ENCODE data around the gene FCER2. TPM values are rescaled to one million over a fixed set of nuclear protein-coding genes. Genes with fewer than 3 reads are reported as not detected.

Gene FCER2
- total and polyA plus RNA-seq, 9 donors = 0.08 to 1.1 (median 0.38) TPM; not detected in 6

GRCh38 chr19:7639863-7640348 is 62.0 kb downstream of the FCER2 start:
- no peak overlapping the region for H3K27ac ChIP-seq
- no peak for TF ChIP-seq EP300 (IDR thresholded peaks at IDR 0.05)
- no peak for TF ChIP-seq POLR2A (IDR thresholded peaks at IDR 0.05)
- no peak for TF ChIP-seq CTCF (IDR thresholded peaks at IDR 0.05)
- no peaks in the 10 kb centered on the region for H3K27me3 ChIP-seq
- H3K4me3 ChIP-seq = no peak overlapping the region
- WGBS, 3 donors = 93 to 95% (median 94%) methylated on average over 13 of the region's 13 CpGs
- intact Hi-C loops (cut with DNase I) = loop anchor here in 1 of 4 donors (10.0 kb wide), 1 partner anchor 165 kb away; no protein-coding TSS in a partner anchor
- H3K4me1 ChIP-seq (ENCODE audit: insufficient read depth) = no peaks in the 10 kb centered on the region
- no peaks in the 10 kb centered on the region for H3K36me3 ChIP-seq
- DNase-seq = no peak
- H3K9me3 ChIP-seq = no peaks in the 10 kb centered on the region

- H3K27ac ChIP-seq = no peak overlapping the region
- TF ChIP-seq CTCF (IDR thresholded peaks at IDR 0.05) (no peak), EP300 (IDR thresholded peaks at IDR 0.05) (no peak), POLR2A (IDR thresholded peaks at IDR 0.05) (no peak)
- DNase-seq = no peak
- no peaks in the 10 kb centered on the region for H3K27me3 ChIP-seq
- H3K36me3 ChIP-seq = no peaks in the 10 kb centered on the region
- H3K9me3 ChIP-seq = no peaks in the 10 kb centered on the region
- no peaks in the 10 kb centered on the region for H3K4me1 ChIP-seq (ENCODE audit: insufficient read depth)
- WGBS, 3 donors = 35 to 46% (median 46%) methylated on average over 12 of the region's 12 CpGs
- H3K4me3 ChIP-seq = no peak overlapping the region
- intact Hi-C loops (cut with DNase I) = no loop called here
These were observed 63.0 kb downstream of the FCER2 start for GRCh38 chr19:7638802-7639465.

Other genes with a start within 250 kb of the FCER2 start
- gene PEX11G, start 213.1 kb downstream of the FCER2 start, total RNA-seq = 1 to 10 TPM; 2.8 to 5.1 (median 3.7) TPM
- 1 to 10 TPM in 1 of 2 donors, under 1 TPM in 1; 0.40 to 6.0 TPM for gene PEX11G, start 213.1 kb downstream of the FCER2 start, polyA plus RNA-seq
- gene ZNF358, start 186.0 kb downstream of the FCER2 start, total RNA-seq = 100 to 1,000 TPM in 2 of 7 donors, 10 to 100 TPM in 5; 55.0 to 112 (median 88.2) TPM
- 10 to 100 TPM in 1 of 2 donors, 1 to 10 TPM in 1; 9.2 to 91.7 TPM for gene ZNF358, start 186.0 kb downstream of the FCER2 start, polyA plus RNA-seq
- gene MCOLN1, start 179.5 kb downstream of the FCER2 start, total RNA-seq = 10 to 100 TPM in 6 of 7 donors, 1 to 10 TPM in 1; 9.2 to 18.9 (median 13.6) TPM
- 10 to 100 TPM in 1 of 2 donors, 1 to 10 TPM in 1; 6.1 to 20.4 TPM for gene MCOLN1, start 179.5 kb downstream of the FCER2 start, polyA plus RNA-seq
- 10 to 100 TPM; 31.0 to 69.1 (median 60.1) TPM for gene PNPLA6, start 166.4 kb downstream of the FCER2 start, total RNA-seq
- gene PNPLA6, start 166.4 kb downstream of the FCER2 start, polyA plus RNA-seq = 10 to 100 TPM; 19.0 to 30.6 TPM
- gene CAMSAP3, start 106.3 kb downstream of the FCER2 start, total RNA-seq = 1 to 10 TPM in 4 of 7 donors, under 1 TPM in 3; 0.08 to 8.2 (median 1.9) TPM
- gene CAMSAP3, start 106.3 kb downstream of the FCER2 start, polyA plus RNA-seq = 1 to 10 TPM in 1 of 2 donors, under 1 TPM in 1; 0.57 to 1.4 TPM
- gene XAB2, start 72.6 kb downstream of the FCER2 start, total RNA-seq = 10 to 100 TPM; 39.5 to 71.7 (median 50.8) TPM
- gene XAB2, start 72.6 kb downstream of the FCER2 start, polyA plus RNA-seq = 10 to 100 TPM in 1 of 2 donors, 1 to 10 TPM in 1; 4.2 to 63.0 TPM
- gene PET100, start 72.3 kb downstream of the FCER2 start, total RNA-seq = 10 to 100 TPM; 11.9 to 77.8 (median 58.3) TPM
- 10 to 100 TPM; 44.6 to 53.7 TPM for gene PET100, start 72.3 kb downstream of the FCER2 start, polyA plus RNA-seq
- gene PCP2, start 68.4 kb downstream of the FCER2 start, total RNA-seq = under 1 TPM in 2 of 7 donors, not detected in 5; 0.38 to 0.50 TPM
- under 1 TPM in 1 of 2 donors, not detected in 1; 0.40 TPM for gene PCP2, start 68.4 kb downstream of the FCER2 start, polyA plus RNA-seq
- gene STXBP2, start 65.0 kb downstream of the FCER2 start, total RNA-seq = 10 to 100 TPM in 4 of 7 donors, 1 to 10 TPM in 3; 4.9 to 35.6 (median 11.4) TPM
- gene STXBP2, start 65.0 kb downstream of the FCER2 start, polyA plus RNA-seq = 10 to 100 TPM in 1 of 2 donors, 1 to 10 TPM in 1; 8.2 to 25.0 TPM
- under 1 TPM in 1 of 7 donors, not detected in 6; 0.52 TPM for gene RETN, start 33.1 kb downstream of the FCER2 start, total RNA-seq
- gene RETN, start 33.1 kb downstream of the FCER2 start, polyA plus RNA-seq = under 1 TPM; 0.46 to 0.48 TPM
- gene MCEMP1, start 25.0 kb downstream of the FCER2 start, total RNA-seq = under 1 TPM in 3 of 7 donors, not detected in 4; 0.23 to 0.83 (median 0.27) TPM
- under 1 TPM in 1 of 2 donors, not detected in 1; 0.06 TPM for gene MCEMP1, start 25.0 kb downstream of the FCER2 start, polyA plus RNA-seq
- gene TRAPPC5, start 21.3 kb downstream of the FCER2 start, total RNA-seq = 100 to 1,000 TPM in 1 of 7 donors, 10 to 100 TPM in 6; 44.0 to 111 (median 69.3) TPM
- gene TRAPPC5, start 21.3 kb downstream of the FCER2 start, polyA plus RNA-seq = 10 to 100 TPM in 1 of 2 donors, under 1 TPM in 1; 0.32 to 57.2 TPM
- 1 to 10 TPM in 1 of 7 donors, under 1 TPM in 5, not detected in 1; 0.33 to 1.4 (median 0.46) TPM for gene CLEC4G, start 30.0 kb upstream of the FCER2 start, total RNA-seq
- under 1 TPM; 0.27 to 0.71 TPM for gene CLEC4G, start 30.0 kb upstream of the FCER2 start, polyA plus RNA-seq
- 1 to 10 TPM in 6 of 7 donors, under 1 TPM in 1; 0.48 to 3.9 (median 1.7) TPM for gene CD209, start 45.4 kb upstream of the FCER2 start, total RNA-seq
- 10 to 100 TPM in 1 of 2 donors, under 1 TPM in 1; 0.85 to 26.1 TPM for gene CD209, start 45.4 kb upstream of the FCER2 start, polyA plus RNA-seq
- 10 to 100 TPM in 1 of 7 donors, 1 to 10 TPM in 5, under 1 TPM in 1; 0.65 to 19.8 (median 2.9) TPM for gene CLEC4M, start 61.1 kb upstream of the FCER2 start, total RNA-seq
- gene CLEC4M, start 61.1 kb upstream of the FCER2 start, polyA plus RNA-seq = 1 to 10 TPM; 3.6 to 7.2 TPM
- 10 to 100 TPM in 5 of 7 donors, 1 to 10 TPM in 2; 5.1 to 15.9 (median 13.1) TPM for gene EVI5L, start 128.1 kb upstream of the FCER2 start, total RNA-seq
- gene EVI5L, start 128.1 kb upstream of the FCER2 start, polyA plus RNA-seq = 10 to 100 TPM in 1 of 2 donors, 1 to 10 TPM in 1; 7.2 to 10.9 TPM
- 1 to 10 TPM in 3 of 7 donors, under 1 TPM in 4; 0.45 to 2.2 (median 0.95) TPM for gene PRR36, start 172.3 kb upstream of the FCER2 start, total RNA-seq
- under 1 TPM; 0.05 to 0.27 TPM for gene PRR36, start 172.3 kb upstream of the FCER2 start, polyA plus RNA-seq
- 1 to 10 TPM in 1 of 7 donors, under 1 TPM in 4, not detected in 2; 0.10 to 2.1 (median 0.72) TPM for gene LRRC8E, start 186.4 kb upstream of the FCER2 start, total RNA-seq
- under 1 TPM; 0.13 to 0.97 TPM for gene LRRC8E, start 186.4 kb upstream of the FCER2 start, polyA plus RNA-seq
- gene MAP2K7, start 201.7 kb upstream of the FCER2 start, total RNA-seq = 10 to 100 TPM in 5 of 7 donors, 1 to 10 TPM in 2; 9.2 to 35.5 (median 26.3) TPM
- 10 to 100 TPM in 1 of 2 donors, 1 to 10 TPM in 1; 6.3 to 32.2 TPM for gene MAP2K7, start 201.7 kb upstream of the FCER2 start, polyA plus RNA-seq
- 1 to 10 TPM in 2 of 7 donors, not detected in 5; 1.0 to 6.9 TPM for gene TGFBR3L, start 212.7 kb upstream of the FCER2 start, total RNA-seq
- gene TGFBR3L, start 212.7 kb upstream of the FCER2 start, polyA plus RNA-seq = under 1 TPM in 1 of 2 donors, not detected in 1; 0.18 TPM
- gene SNAPC2, start 218.2 kb upstream of the FCER2 start, total RNA-seq = 10 to 100 TPM in 6 of 7 donors, 1 to 10 TPM in 1; 8.8 to 26.6 (median 16.3) TPM
- gene SNAPC2, start 218.2 kb upstream of the FCER2 start, polyA plus RNA-seq = 10 to 100 TPM in 1 of 2 donors, 1 to 10 TPM in 1; 1.8 to 19.8 TPM
- 10 to 100 TPM in 2 of 7 donors, 1 to 10 TPM in 5; 1.4 to 99.7 (median 6.1) TPM for gene CTXN1, start 224.0 kb upstream of the FCER2 start, total RNA-seq
- 1 to 10 TPM in 1 of 2 donors, not detected in 1; 3.3 TPM for gene CTXN1, start 224.0 kb upstream of the FCER2 start, polyA plus RNA-seq
- gene TIMM44, start 241.5 kb upstream of the FCER2 start, total RNA-seq = 100 to 1,000 TPM in 1 of 7 donors, 10 to 100 TPM in 6; 43.4 to 110 (median 51.8) TPM
- 10 to 100 TPM; 29.8 to 48.4 TPM for gene TIMM44, start 241.5 kb upstream of the FCER2 start, polyA plus RNA-seq